ENCODE data around the gene CCND3. TPM values are rescaled to one million over a fixed set of nuclear protein-coding genes. Genes with fewer than 3 reads are reported as not detected.
A peak's percentile ranks its signal among the peaks of the same experiment; 100 is the strongest.
"Not testable (repeated sequence)": the region's sequence is repeated elsewhere in the genome, so short reads cannot be mapped to it uniquely, and the experiment has no call there.

Gene CCND3
- total RNA-seq, 1 donor from 2014 or later, result 62.9 TPM

- DNase-seq (ENCODE audit: low spot score) (no peak), ATAC-seq (no peak)
- intact Hi-C loops (cut with DNase I), result no loop called here
Observed at GRCh38 chr6:41957117-41957516, 15.5 kb upstream of the CCND3 start.

GRCh38 chr6:41955412-41955811 is 13.8 kb upstream of the CCND3 start:
- no peak for DNase-seq (ENCODE audit: low spot score)
- intact Hi-C loops (cut with DNase I), result no loop called here
- no peak for ATAC-seq

- ATAC-seq (no peak), DNase-seq (ENCODE audit: low spot score) (no peak)
Observed at GRCh38 chr6:41954668-41955067, 13.1 kb upstream of the CCND3 start.

GRCh38 chr6:41947581-41948220 is 6.1 kb upstream of the CCND3 start:
- intact Hi-C loops (cut with DNase I), result no loop called here
- no peak for DNase-seq (ENCODE audit: low spot score)
- ATAC-seq, result no peak

More at GRCh38 chr6:41954668-41955067, 13.1 kb upstream of the CCND3 start:
- intact Hi-C loops (cut with DNase I), result no loop called here

- no peak for ATAC-seq
- DNase-seq (ENCODE audit: low spot score), result no peak
- intact Hi-C loops (cut with DNase I), result no loop called here
Observed at GRCh38 chr6:41943456-41943855, 1.8 kb upstream of the CCND3 start.

GRCh38 chr6:41942882-41943281 is 1.3 kb upstream of the CCND3 start:
- DNase-seq (ENCODE audit: low spot score); ATAC-seq; intact Hi-C loops (cut with DNase I): not testable (repeated sequence)

GRCh38 chr6:41942067-41942851 is 651 bp upstream of the CCND3 start:
- no peak for ATAC-seq
- DNase-seq (ENCODE audit: low spot score), result no peak
- intact Hi-C loops (cut with DNase I), result no loop called here

- ATAC-seq, result peak; percentile 17
- intact Hi-C loops (cut with DNase I), result no loop called here
- DNase-seq (ENCODE audit: low spot score), result peak; percentile 72
Observed at GRCh38 chr6:41940759-41941279, 789 bp downstream of the CCND3 start.

GRCh38 chr6:41939848-41940758 is 1.5 kb downstream of the CCND3 start:
- no peak for ATAC-seq
- DNase-seq (ENCODE audit: low spot score), result peak; percentile 61
- intact Hi-C loops (cut with DNase I), result loop anchor here (5.0 to 10.0 kb wide), 2 partner anchors 102 to 155 kb away; partner anchors contain the start of genes PRICKLE4 and TOMM6

GRCh38 chr6:41939176-41939847 is 2.3 kb downstream of the CCND3 start:
- intact Hi-C loops (cut with DNase I), result loop anchor here (5.0 to 10.0 kb wide), 2 partner anchors 103 to 155 kb away; partner anchors contain the start of genes PRICKLE4 and TOMM6
- ATAC-seq (no peak), DNase-seq (ENCODE audit: low spot score) (peak; percentile 64)

- intact Hi-C loops (cut with DNase I), result loop anchor here (5.0 to 10.0 kb wide), 2 partner anchors 104 to 154 kb away; partner anchors contain the start of genes PRICKLE4 and TOMM6
- ATAC-seq (no peak), DNase-seq (ENCODE audit: low spot score) (no peak)
Observed at GRCh38 chr6:41938590-41939175, 2.9 kb downstream of the CCND3 start.

GRCh38 chr6:41937861-41938574 is 3.6 kb downstream of the CCND3 start:
- intact Hi-C loops (cut with DNase I), result loop anchor here (5.0 to 10.0 kb wide), 2 partner anchors 104 to 153 kb away; partner anchors contain the start of genes PRICKLE4 and TOMM6
- DNase-seq (ENCODE audit: low spot score), result no peak
- no peak for ATAC-seq

- intact Hi-C loops (cut with DNase I), result loop anchor here (5.0 to 10.0 kb wide), 2 partner anchors 105 to 153 kb away; partner anchors contain the start of genes PRICKLE4 and TOMM6
- DNase-seq (ENCODE audit: low spot score) (no peak), ATAC-seq (no peak)
Observed at GRCh38 chr6:41937472-41937860, 4.1 kb downstream of the CCND3 start.

- ATAC-seq (peak; percentile 69), DNase-seq (ENCODE audit: low spot score) (peak; percentile 69)
- intact Hi-C loops (cut with DNase I), result loop anchor here (5.0 to 10.0 kb wide), 2 partner anchors 106 to 151 kb away; partner anchors contain the start of genes PRICKLE4 and TOMM6
Observed at GRCh38 chr6:41936073-41936837, 5.4 kb downstream of the CCND3 start.

- ATAC-seq (no peak), DNase-seq (ENCODE audit: low spot score) (no peak)
- intact Hi-C loops (cut with DNase I), result loop anchor here (5.0 to 10.0 kb wide), 2 partner anchors 107 to 151 kb away; partner anchors contain the start of genes PRICKLE4 and TOMM6
Observed at GRCh38 chr6:41935685-41936072, 5.9 kb downstream of the CCND3 start.

GRCh38 chr6:41935193-41935574 is 6.4 kb downstream of the CCND3 start:
- intact Hi-C loops (cut with DNase I), result loop anchor here (5.0 to 10.0 kb wide), 2 partner anchors 107 to 150 kb away; partner anchors contain the start of genes PRICKLE4 and TOMM6
- DNase-seq (ENCODE audit: low spot score) (no peak), ATAC-seq (no peak)

All from sciatic nerve (tissue), 2 donors.